Heart right ventricle (tissue), 16 donors: ENCODE data around the gene FAM118B. TPM values are rescaled to one million over a fixed set of nuclear protein-coding genes. Genes with fewer than 3 reads are reported as not detected.
"Not testable (repeated sequence)": the region's sequence is repeated elsewhere in the genome, so short reads cannot be mapped to it uniquely, and the experiment has no call there.

Experiments
- ATAC-seq, 8 donors: fragments of 200-7000 bp; cut with Tn5 transposase; one replicate each; pipeline ENCODE4 v1.9.1; 2020; ENCODE audit warnings: mild to moderate bottlenecking in 8 of 8, moderate library complexity in 8 of 8, moderate number of reproducible peaks in 1 of 8
- DNase-seq, 2 donors: peaks; one replicate each; pipeline ENCODE4 v3.0.0-alpha.2; 2020
- H3K27ac ChIP-seq, 10 donors: fragments of 200-600 bp; sonication (generic) in 2 of 10; one replicate each; pipeline versions ENCODE4 v1.5.0 to v1.8.0; 2020 to 2022; ENCODE audit warnings: mild to moderate bottlenecking in 3 of 10
- H3K27me3 ChIP-seq, 7 donors: fragments of 200-600 bp; one replicate each; pipeline ENCODE4 v1.8.0; 2021 to 2022; ENCODE audit warnings: mild to moderate bottlenecking in 2 of 7
- H3K36me3 ChIP-seq, 9 donors: fragments of 200-600 bp; sonication (generic) in 1 of 9; one replicate each; pipeline versions ENCODE4 v1.5.0 to v1.8.0; 2020 to 2022; ENCODE audit warnings: mild to moderate bottlenecking in 2 of 9
- H3K4me1 ChIP-seq, 9 donors: fragments of 200-600 bp; sonication (generic) in 1 of 9; one replicate each; pipeline versions ENCODE4 v1.5.0 to v1.8.0; 2020 to 2022; ENCODE audit warnings: mild to moderate bottlenecking in 4 of 9
- H3K4me3 ChIP-seq, 10 donors: fragments of 200-600 bp; sonication (generic) in 2 of 10; one replicate each; pipeline versions ENCODE4 v1.5.0 to v1.8.0; 2020 to 2022; ENCODE audit warnings: mild to moderate bottlenecking in 7 of 10, moderate library complexity in 2 of 10
- H3K9me3 ChIP-seq, 11 donors: fragments of 200-600 bp in 10 of 11; sonication (generic) in 2 of 11; one replicate each; pipeline versions ENCODE4 v1.5.0 to v1.8.0; 2013 to 2022; ENCODE audit warnings: mild to moderate bottlenecking in 2 of 11, control low read depth in 1 of 11, moderate library complexity in 1 of 11
- CTCF ChIP-seq, 9 donors: fragments of 200-600 bp; sonication (generic) in 2 of 9; IDR thresholded peaks; one replicate each; pipeline versions ENCODE4 v1.5.0 to v1.8.0; 2021 to 2022; ENCODE audit warnings: antibody characterized with exemption in 9 of 9, mild to moderate bottlenecking in 5 of 9, moderate library complexity in 1 of 9
- WGBS, 2 donors: extraction: QIAGEN DNeasy Blood & Tissue Kit; methylation state at CpG; one replicate each; pipeline ENCODE4 v1.1.7; 2013; ENCODE audit warnings: inconsistent platforms in 1 of 2; 5-methylcytosine and 5-hydroxymethylcytosine counted together
- intact Hi-C, 10 donors: fragments of 100-400 bp; cut with DNase I; formaldehyde crosslinking; loops; one replicate each; pipeline versions ENCODE4 v1.11.1 to v1.14.2; 2022
- polyA plus RNA-seq, 2 donors: library from polyadenylated mRNA; stranded (reverse); fragments of 200-250 nt; gene quantifications; one replicate each; pipeline ENCODE4 v1.2.3, GENCODE V29; 2013
- total RNA-seq, 10 donors: library from RNA; stranded (reverse); fragmentation: NEBNext Ultra II Directional in 3 of 10; extraction: Animal tissue kit (Norgen Biotek cat#: 25700) in 3 of 10; gene quantifications; one replicate each; pipeline versions ENCODE4 v1.2.1 to v1.2.4, GENCODE V29; 2021 to 2023
- donor health status: Arrhythmogenic right ventricular cardiomyopathy.
- donor health status: ischemic (EF 13 %, LVEDD 7.1; RV severe dilation, severe dysfunction).
- donor health status: healthy with polysubstance abuse.
- donor health status: DM: no; HTN: yes; CAD: no.
- donor health status: DM: no; HTN: no; CAD: no.
- donor health status: ischemic (EF 25% LVEDD 6.9; RV normal size, moderate dysfunction).
- donor health status: ischemic (EF 25% LVEDD 5.7; RV mildly dilated, moderate dysfunction).
- donor health status: healthy.
- donor health status: DM: yes; HTN: yes; CAD: no.
- donor health status: Ischemic cardiomyopathy.
- donor health status: ischemic (EF 35%, LVEDD 5.7; RV mildly dilated, moderate dysfunction).
- donor health status: nonischemic (EF 11% LVEDD 7.7; RV severe dilation, severe dysfunction).
- donor health status: DM: yes; HTN: yes; CAD: no.
- donor health status: PGD.
- donor health status: ischemic (EF 29% LVEDD 5.4; RV normal size, mild dysfunction).
- donor health status: nonischemic (EF 23%, LVEDD 6.1; RV moderate dilation, normal function).

The FAM118B gene
- total and polyA plus RNA-seq, 12 donors, result 7.6 to 52.8 (median 22.5) TPM

DNA sequence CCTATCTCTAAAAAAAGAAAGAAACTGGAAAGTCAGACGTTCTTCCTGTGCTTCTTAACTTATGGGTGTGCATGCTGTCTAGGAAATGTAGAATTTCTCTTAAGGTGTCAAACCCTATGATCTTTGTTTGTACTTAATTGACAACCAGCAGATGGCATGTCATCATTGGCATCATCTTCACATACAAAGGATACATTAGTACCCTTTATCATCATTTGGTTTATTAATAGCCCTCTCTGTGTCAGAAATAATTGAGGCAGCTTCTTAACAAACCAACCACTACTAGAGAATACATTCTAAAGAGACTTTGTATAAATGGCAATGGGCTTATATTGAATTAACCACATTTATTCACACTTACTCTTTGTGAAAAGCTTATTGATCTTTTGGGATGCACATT lies 43.2 kb downstream of the FAM118B start:
- TF ChIP-seq CTCF (IDR thresholded peaks at IDR 0.05), result no peak
- Histone ChIP-seq H3K4me3 (no peak overlapping the region), H3K27me3 (no peaks in the 10 kb centered on the region), H3K27ac (no peak overlapping the region), H3K9me3 (no peaks in the 10 kb centered on the region), H3K36me3 (peaks cover 0 to 92% (median 19%) of the 10 kb centered on the region in 9 donors), H3K4me1 (peaks cover 0 to 7% (median 0%) of the 10 kb centered on the region in 9 donors)
- intact Hi-C loops, result loop anchor here in 1 of 10 donors (5.0 kb wide), 1 partner anchor 328 kb away; no protein-coding TSS in a partner anchor
- WGBS, 2 donors, result 50 to 65% methylated on average over 1 of the region's 1 CpG
- no peak for ATAC-seq
- DNase-seq, result no peak

DNA sequence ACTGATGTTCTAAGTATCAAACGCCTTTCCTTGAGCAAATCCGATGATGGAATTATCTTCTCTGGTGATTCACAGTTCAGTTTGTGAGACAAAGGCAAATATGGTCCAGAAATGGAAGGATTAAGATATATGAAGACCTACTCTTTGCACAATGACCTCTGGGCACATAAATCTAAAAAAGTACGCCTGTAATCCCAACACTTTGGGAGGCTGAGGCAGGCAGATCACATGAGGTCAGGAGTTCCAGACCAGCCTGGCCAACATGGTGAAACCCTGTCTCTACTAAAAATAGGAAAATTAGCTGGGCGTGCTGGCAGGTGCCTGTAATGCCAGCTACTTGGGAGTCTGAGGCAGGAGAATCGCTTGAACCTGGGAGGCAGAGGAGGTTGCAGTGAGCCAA lies 43.9 kb downstream of the FAM118B start:
- ATAC-seq, H3K27ac ChIP-seq, H3K4me1 ChIP-seq, H3K4me3 ChIP-seq, H3K27me3 ChIP-seq, H3K9me3 ChIP-seq, DNase-seq: not testable (repeated sequence)
- WGBS, 2 donors, result 92 to 96% methylated on average over 5 of the region's 5 CpGs
- peaks cover 0 to 90% (median 19%) of the 10 kb centered on the region in 9 donors for H3K36me3 ChIP-seq
- intact Hi-C loops, result loop anchor here in 1 of 10 donors (5.0 kb wide), 1 partner anchor 328 kb away; no protein-coding TSS in a partner anchor

GRCh38 chr11:126256216-126256615 lies 44.6 kb downstream of the FAM118B start:
- peaks cover 0 to 90% (median 21%) of the 10 kb centered on the region in 9 donors for H3K36me3 ChIP-seq
- DNase-seq, result no peak
- ATAC-seq, result no peak
- peaks cover 0 to 7% (median 0%) of the 10 kb centered on the region in 9 donors for H3K4me1 ChIP-seq
- H3K27me3 ChIP-seq, result no peaks in the 10 kb centered on the region
- no peak overlapping the region for H3K4me3 ChIP-seq
- intact Hi-C loops, result loop anchor here in 1 of 10 donors (5.0 kb wide), 1 partner anchor 329 kb away; no protein-coding TSS in a partner anchor
- H3K9me3 ChIP-seq, result no peaks in the 10 kb centered on the region
- no peak overlapping the region for H3K27ac ChIP-seq
- 94 to 96% methylated on average over 4 of the region's 4 CpGs for WGBS, 2 donors
- TF ChIP-seq CTCF (IDR thresholded peaks at IDR 0.05), result no peak

DNA sequence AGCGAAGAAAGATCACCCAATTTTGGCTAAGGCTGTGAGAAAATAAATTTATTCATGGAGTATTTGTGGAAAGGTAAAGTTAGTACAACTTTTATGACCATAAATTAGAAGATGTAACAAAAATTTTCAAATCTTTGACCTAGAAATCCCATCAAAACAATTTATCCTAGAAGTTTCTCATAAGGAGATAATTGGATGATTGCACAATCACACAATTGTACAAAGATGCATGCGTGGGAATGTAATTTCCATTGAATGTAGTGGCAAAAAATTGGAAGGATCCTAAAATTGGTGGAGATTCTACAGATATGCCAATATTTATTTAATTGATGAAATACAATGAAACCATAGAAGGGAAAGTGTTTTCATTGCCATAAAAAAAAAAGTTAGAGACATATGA lies 45.6 kb downstream of the FAM118B start:
- intact Hi-C loops, result loop anchor here in 1 of 10 donors (5.0 kb wide), 1 partner anchor 330 kb away; no protein-coding TSS in a partner anchor
- Histone ChIP-seq H3K4me1 (peaks cover 0 to 9% (median 0%) of the 10 kb centered on the region in 9 donors), H3K4me3 (no peak overlapping the region), H3K27ac (no peak overlapping the region), H3K36me3 (peaks cover 0 to 90% (median 22%) of the 10 kb centered on the region in 9 donors), H3K9me3 (no peaks in the 10 kb centered on the region), H3K27me3 (no peaks in the 10 kb centered on the region)
- 94 to 95% methylated on average over 2 of the region's 2 CpGs for WGBS, 2 donors
- ATAC-seq, result no peak
- no peak for DNase-seq
- no peak for TF ChIP-seq CTCF (IDR thresholded peaks at IDR 0.05)

- Histone ChIP-seq H3K36me3 (peaks cover 0 to 90% (median 28%) of the 10 kb centered on the region in 9 donors), H3K9me3 (no peaks in the 10 kb centered on the region), H3K4me1 (peaks cover 0 to 9% (median 0%) of the 10 kb centered on the region in 9 donors), H3K27ac (no peak overlapping the region), H3K4me3 (no peak overlapping the region), H3K27me3 (no peaks in the 10 kb centered on the region)
- no peak for ATAC-seq
- TF ChIP-seq CTCF (IDR thresholded peaks at IDR 0.05), result no peak
- WGBS, 2 donors, result 95 to 99% methylated on average over 2 of the region's 2 CpGs
- no peak for DNase-seq
- intact Hi-C loops, result loop anchor here in 1 of 10 donors (5.0 kb wide), 1 partner anchor 330 kb away; no protein-coding TSS in a partner anchor
Measured at GRCh38 chr11:126257764-126258163, 46.2 kb downstream of the FAM118B start.
